ENCODE results near the gene DNMT3B.
"Not testable (repeated sequence)": the region's sequence is repeated elsewhere in the genome, so short reads cannot be mapped to it uniquely, and the experiment has no call there.

Gene DNMT3B

GRCh38 chr20:32790751-32791057, 28.5 kb downstream of the DNMT3B start:
- DNase-seq (ENCODE audit: low spot score), result no peak

GRCh38 chr20:32792316-32792715, 30.1 kb downstream of the DNMT3B start:
- no peak for DNase-seq (ENCODE audit: low spot score)

- no peak for DNase-seq (ENCODE audit: low spot score)
Observed at GRCh38 chr20:32792731-32793458, 30.7 kb downstream of the DNMT3B start.

GRCh38 chr20:32796383-32796948, 34.3 kb downstream of the DNMT3B start:
- DNase-seq (ENCODE audit: low spot score), result no peak

- no peak for DNase-seq (ENCODE audit: low spot score)
Observed at GRCh38 chr20:32796981-32797451, 34.8 kb downstream of the DNMT3B start.

GRCh38 chr20:32797571-32797970, 35.4 kb downstream of the DNMT3B start:
- not testable (repeated sequence) for DNase-seq (ENCODE audit: low spot score)

GRCh38 chr20:32798046-32798981, 36.1 kb downstream of the DNMT3B start:
- DNase-seq (ENCODE audit: low spot score), result no peak

GRCh38 chr20:32803092-32803491, 40.9 kb downstream of the DNMT3B start:
- DNase-seq (ENCODE audit: low spot score), result no peak

- DNase-seq (ENCODE audit: low spot score), result no peak
Observed at GRCh38 chr20:32804022-32804715, 42.0 kb downstream of the DNMT3B start.

GRCh38 chr20:32804817-32805216, 42.6 kb downstream of the DNMT3B start:
- DNase-seq (ENCODE audit: low spot score), result no peak

GRCh38 chr20:32805721-32806120, 43.5 kb downstream of the DNMT3B start:
- no peak for DNase-seq (ENCODE audit: low spot score)

GRCh38 chr20:32806356-32806755, 44.2 kb downstream of the DNMT3B start:
- DNase-seq (ENCODE audit: low spot score), result no peak

GRCh38 chr20:32807706-32808105, 45.5 kb downstream of the DNMT3B start:
- no peak for DNase-seq (ENCODE audit: low spot score)

- no peak for DNase-seq (ENCODE audit: low spot score)
Observed at GRCh38 chr20:32808438-32808837, 46.3 kb downstream of the DNMT3B start.

GRCh38 chr20:32809907-32810306, 47.7 kb downstream of the DNMT3B start:
- DNase-seq (ENCODE audit: low spot score), result no peak

GRCh38 chr20:32810941-32811340, 48.8 kb downstream of the DNMT3B start:
- DNase-seq (ENCODE audit: low spot score), result no peak

- DNase-seq (ENCODE audit: low spot score), result no peak
Observed at GRCh38 chr20:32811886-32812285, 49.7 kb downstream of the DNMT3B start.

GRCh38 chr20:32819992-32820697, 58.0 kb downstream of the DNMT3B start:
- DNase-seq (ENCODE audit: low spot score), result peak; percentile 83

- peak; percentile 24 for DNase-seq (ENCODE audit: low spot score)
Observed at GRCh38 chr20:32820698-32821377, 58.7 kb downstream of the DNMT3B start.

- no peak for DNase-seq (ENCODE audit: low spot score)
Observed at GRCh38 chr20:32822225-32822624, 60.0 kb downstream of the DNMT3B start.

GRCh38 chr20:32823078-32823477, 60.9 kb downstream of the DNMT3B start:
- peak; percentile 71 for DNase-seq (ENCODE audit: low spot score)

All from GM03348 (cell line).